SKM-1 (cell line): ENCODE measurements around the gene RSPO3.

Source experiments
- DNase-seq: peaks from one replicate; lab custom pipeline; 2025; ENCODE audit not compliant: unreplicated experiment; lab: John Stamatoyannopoulos, UW

Gene RSPO3

DNA sequence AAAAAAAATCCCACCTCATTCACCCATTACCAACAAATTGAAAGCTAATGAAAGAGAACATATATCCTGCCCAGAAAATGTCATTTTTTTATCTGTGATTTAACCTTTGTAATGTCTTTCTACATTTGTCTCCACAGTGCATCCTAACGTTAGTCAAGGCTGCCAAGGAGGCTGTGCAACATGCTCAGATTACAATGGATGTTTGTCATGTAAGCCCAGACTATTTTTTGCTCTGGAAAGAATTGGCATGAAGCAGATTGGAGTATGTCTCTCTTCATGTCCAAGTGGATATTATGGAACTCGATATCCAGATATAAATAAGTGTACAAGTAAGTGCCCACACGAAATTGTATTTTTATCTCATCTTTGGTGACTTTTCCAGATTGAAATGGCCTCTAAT, 30.0 kb downstream of the RSPO3 start:
- no peak for DNase-seq

DNA sequence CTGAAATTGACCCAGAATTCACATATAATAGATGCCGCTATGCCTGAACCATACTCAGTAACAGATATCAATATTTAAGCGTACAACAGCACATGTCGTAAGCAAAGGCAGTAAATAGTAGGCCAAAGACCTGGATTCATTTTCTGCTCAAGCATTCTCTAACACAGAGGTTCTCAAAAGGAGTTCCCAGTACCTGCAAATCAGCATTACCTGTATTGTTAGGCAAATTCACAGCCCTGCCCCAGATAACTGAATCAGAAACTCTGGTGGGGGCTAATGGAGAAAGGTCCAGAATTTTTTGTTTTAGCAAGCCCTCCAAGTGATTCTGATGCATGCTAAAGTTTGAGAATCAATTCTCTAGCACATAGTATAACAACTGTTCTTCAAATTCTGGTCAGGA, 36.0 kb downstream of the RSPO3 start:
- DNase-seq = no peak

GRCh38 chr6:127160484-127160883, 42.0 kb downstream of the RSPO3 start:
- no peak for DNase-seq

DNA sequence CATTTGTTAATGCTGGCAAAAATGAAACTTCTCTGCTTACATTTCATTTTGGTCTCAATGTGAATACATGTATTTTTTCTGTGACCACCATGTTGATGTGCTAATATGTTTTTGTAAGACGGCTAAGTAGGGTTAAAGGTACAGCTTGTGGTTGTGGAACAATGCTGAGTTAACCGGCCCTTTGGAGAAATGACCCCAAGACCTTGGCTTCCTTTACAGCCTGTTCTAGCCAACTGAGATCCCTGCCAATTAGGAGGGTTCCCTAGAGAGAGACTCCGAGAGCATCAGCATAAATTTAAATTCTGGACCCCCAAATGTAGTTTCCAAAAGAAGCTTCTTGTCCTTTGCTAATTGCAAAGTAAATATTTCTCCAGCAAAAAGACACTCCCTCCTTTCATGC, 44.4 kb downstream of the RSPO3 start:
- DNase-seq = no peak

GRCh38 chr6:127164036-127164435, 45.6 kb downstream of the RSPO3 start:
- no peak for DNase-seq

- no peak for DNase-seq
These were observed 46.1 kb downstream of the RSPO3 start for GRCh38 chr6:127164565-127164964.

- DNase-seq = no peak
These were observed 54.9 kb downstream of the RSPO3 start for GRCh38 chr6:127173156-127173940.

DNA sequence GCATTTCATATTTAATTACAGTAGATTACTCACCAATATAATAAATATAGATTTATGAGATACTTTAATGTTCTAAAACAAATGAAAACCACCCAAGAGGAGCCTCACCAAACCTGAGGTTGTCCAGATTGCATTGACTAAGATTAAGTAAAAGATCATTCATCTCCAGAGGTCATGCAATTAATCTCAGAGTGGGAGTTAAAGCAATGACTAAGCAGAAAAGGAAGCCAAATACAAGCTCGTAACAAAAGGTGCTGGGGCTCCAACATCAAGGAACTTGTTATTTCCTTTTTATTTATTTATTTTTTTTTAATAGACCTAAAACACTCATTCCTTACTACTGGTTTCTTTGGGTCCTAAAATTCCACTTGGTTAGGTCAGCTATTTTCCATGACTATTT, 57.7 kb downstream of the RSPO3 start:
- DNase-seq = no peak

DNA sequence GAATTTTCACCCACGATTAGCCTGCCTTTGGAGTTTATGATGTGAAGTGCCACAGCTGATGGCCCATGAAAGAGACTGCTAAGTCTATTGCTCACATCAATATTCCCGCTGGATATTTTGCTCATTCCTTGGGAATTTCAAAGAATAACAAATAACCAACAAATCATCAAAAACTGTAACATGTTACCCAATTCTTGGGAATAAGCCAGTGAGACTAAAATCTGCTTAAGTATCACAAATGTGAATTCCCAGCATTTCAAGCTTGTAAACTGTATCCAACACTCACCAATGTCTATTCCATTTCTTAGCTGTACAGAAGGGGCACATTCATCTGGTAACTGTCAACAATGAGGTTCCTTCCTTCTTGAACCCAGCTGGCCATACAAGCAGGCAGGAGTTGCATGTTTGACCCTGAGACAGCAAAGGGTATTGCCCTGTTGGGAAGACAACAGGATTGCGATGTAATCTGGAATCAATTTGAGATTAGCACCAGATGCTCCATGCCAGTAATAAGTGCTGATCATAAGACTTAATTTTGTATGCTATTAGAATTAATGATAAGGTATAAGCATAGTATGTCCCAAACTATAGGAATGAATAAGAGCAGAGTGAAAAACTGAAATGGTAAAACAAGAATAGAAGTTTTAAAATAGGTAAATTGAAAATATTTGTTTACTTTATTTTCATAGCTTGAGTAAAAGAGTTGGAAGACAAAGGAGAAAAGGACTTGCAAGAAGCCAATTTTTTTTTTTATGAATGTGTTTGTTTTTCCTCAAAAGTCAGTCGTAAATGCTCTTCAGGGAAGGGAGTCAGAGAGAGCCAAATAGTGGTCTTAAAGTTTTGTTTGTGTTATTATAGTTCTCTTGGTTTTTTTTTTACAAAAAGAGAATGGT, 58.8 kb downstream of the RSPO3 start:
- DNase-seq = no peak

- DNase-seq = no peak
These were observed 59.4 kb downstream of the RSPO3 start for GRCh38 chr6:127177923-127178231.

GRCh38 chr6:127178746-127179145, 60.3 kb downstream of the RSPO3 start:
- DNase-seq = no peak

GRCh38 chr6:127180426-127180825, 62.0 kb downstream of the RSPO3 start:
- no peak for DNase-seq

- no peak for DNase-seq
These were observed 64.0 kb downstream of the RSPO3 start for GRCh38 chr6:127182501-127182900.

DNA sequence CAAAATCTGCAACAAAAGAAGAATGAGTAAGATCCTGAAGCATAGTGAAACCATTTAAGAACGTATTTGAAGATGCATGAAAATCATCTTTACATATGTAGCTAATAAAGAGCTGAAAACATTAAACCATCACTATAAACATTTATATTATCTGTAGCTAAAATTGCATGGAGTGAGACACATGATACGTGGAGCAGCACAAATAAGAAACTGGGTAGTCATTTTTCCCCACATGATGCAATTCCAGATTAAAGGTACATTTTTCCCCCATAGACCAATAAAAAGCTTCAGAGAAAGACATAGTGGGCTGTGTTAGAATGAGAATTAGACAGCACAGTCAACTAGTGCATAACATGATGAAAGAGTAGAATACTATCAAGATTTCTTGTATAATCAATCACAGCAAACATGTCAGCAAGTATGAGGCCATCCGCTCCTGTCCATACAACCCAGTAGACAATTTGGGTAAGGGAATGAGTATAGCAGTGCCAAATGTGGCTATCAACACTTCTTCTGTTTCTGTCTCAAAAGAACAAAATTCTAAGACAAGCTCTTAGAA, 67.0 kb downstream of the RSPO3 start:
- DNase-seq = no peak

GRCh38 chr6:127186889-127187288, 68.4 kb downstream of the RSPO3 start:
- DNase-seq = peak; percentile 36

- DNase-seq = no peak
These were observed 70.3 kb downstream of the RSPO3 start for GRCh38 chr6:127188744-127189143.

DNA sequence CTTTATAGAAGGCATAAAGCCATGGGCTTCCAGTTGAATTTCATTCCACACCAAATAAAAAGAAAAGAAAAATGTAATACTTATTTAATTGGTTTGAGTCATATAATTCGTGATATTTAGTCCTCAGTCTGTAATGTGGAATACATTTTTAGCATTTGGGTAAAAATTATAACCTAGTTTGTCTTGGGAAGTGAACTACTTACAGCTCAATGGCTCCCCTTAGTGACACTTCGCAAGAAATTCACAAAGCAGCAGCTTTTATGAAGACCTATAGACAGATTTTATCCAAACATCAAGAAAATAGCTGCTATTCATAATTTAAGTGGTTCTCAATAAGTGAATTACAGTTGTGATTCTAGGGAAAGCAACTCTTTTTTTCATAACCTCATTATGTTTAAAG, 72.1 kb downstream of the RSPO3 start:
- DNase-seq = peak; percentile 40

DNA sequence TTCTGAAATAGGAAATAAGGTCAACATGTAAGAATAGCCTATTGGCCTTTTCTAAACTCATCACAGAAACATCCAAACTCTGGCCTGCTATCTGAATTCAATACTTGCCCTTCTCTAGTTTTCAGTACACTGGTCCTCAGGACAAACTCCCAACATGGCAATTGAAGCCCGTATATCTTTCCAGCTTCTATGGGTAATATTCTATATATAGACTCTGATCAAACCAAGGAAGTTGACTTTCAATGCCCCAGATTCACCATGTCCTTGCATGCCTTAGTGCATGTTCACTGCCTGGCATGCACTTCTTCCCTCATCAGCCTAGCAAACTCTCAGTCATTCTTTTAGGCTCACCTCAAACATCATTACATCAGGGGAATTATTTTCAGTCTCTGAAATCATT, 73.2 kb downstream of the RSPO3 start:
- no peak for DNase-seq

DNA sequence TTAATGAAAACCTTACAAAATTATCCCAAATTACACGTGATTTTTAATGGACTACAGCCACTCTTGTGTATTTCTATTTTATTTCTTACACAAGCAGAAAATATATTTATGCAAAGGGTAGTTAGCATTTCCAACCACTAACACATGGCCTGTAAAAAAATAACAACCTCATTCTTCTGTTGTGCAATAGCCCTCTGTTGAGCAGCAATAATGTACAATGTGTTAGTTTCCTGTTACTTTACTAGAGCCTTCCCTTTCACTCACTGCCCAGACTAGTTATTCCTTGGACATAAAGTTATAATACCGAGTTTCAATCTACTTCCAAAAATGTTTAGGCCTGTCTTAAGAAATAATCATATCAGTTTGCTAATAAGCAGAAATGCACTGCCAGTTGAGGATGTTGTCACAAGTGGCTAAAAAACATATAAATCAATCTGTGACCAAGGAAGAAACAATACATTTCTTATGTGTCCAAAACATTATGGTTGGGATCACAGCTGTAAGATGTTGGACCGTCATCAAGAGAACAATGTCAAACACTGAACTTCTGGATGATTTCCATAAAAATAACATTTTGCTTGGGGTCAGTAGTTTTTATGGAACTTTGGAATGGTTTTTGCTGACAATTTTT, 74.6 kb downstream of the RSPO3 start:
- peak; percentile 34 for DNase-seq

DNA sequence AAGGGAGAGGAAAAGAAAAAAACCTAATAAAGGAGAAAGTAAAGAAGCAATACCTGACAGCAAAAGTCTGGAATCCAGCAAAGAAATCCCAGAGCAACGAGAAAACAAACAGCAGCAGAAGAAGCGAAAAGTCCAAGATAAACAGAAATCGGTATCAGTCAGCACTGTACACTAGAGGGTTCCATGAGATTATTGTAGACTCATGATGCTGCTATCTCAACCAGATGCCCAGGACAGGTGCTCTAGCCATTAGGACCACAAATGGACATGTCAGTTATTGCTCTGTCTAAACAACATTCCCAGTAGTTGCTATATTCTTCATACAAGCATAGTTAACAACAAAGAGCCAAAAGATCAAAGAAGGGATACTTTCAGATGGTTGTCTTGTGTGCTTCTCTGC, 77.4 kb downstream of the RSPO3 start:
- no peak for DNase-seq

DNA sequence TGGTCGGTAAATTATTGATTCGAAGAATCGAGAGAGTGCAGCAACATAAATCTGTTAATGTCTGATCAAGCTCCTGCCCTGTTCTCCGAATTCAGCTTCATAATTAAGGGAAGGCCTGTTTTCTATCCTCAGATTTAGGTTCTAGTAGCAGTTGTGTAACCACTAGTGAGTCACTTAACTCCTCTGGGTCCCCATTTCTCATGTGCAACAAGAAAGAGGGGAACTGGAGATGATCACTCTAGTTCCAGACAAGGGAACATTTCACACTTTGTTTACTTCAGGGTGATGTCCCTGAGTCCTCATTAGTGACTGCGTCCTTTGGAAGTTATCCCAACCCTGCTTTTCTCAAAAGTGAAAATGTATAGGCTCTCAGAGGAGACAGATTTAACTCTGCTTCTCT, 80.1 kb downstream of the RSPO3 start:
- peak; percentile 86 for DNase-seq

- DNase-seq = no peak
These were observed 81.0 kb downstream of the RSPO3 start for GRCh38 chr6:127199470-127199869.
